NCI-H2196 (cell line): ENCODE measurements around the gene FGR.

Experiments used
- DNase-seq: peaks from one replicate; lab custom pipeline; 2025; ENCODE audit not compliant: unreplicated experiment; lab: John Stamatoyannopoulos, UW

Gene FGR

GRCh38 chr1:27569506-27570291 is 65.3 kb downstream of the FGR start:
- peak; percentile 27 for DNase-seq

- DNase-seq = no peak
These were observed 65.9 kb downstream of the FGR start for GRCh38 chr1:27569088-27569460.

- peak; percentile 98 for DNase-seq
These were observed 66.5 kb downstream of the FGR start for GRCh38 chr1:27568300-27569087.

GRCh38 chr1:27567971-27568299 is 67.0 kb downstream of the FGR start:
- DNase-seq = no peak

GRCh38 chr1:27567146-27567526 is 67.8 kb downstream of the FGR start:
- no peak for DNase-seq

GRCh38 chr1:27566462-27567145 is 68.4 kb downstream of the FGR start:
- no peak for DNase-seq

GRCh38 chr1:27564710-27565649 is 70.0 kb downstream of the FGR start:
- DNase-seq = no peak

- DNase-seq = peak; percentile 30
These were observed 71.2 kb downstream of the FGR start for GRCh38 chr1:27563591-27564471.

- no peak for DNase-seq
These were observed 71.7 kb downstream of the FGR start for GRCh38 chr1:27563341-27563590.

- no peak for DNase-seq
These were observed 72.2 kb downstream of the FGR start for GRCh38 chr1:27562534-27563340.
